ENCODE measurements around the gene FRMD4A.

GRCh38 chr10:13731799-13732198 lies 598.9 kb downstream of the FRMD4A start:
- TF ChIP-seq CTCF (optimal IDR thresholded peaks at IDR 0.05 in 1 of 3, IDR thresholded peaks at IDR 0.05 in 1 of 3, conservative IDR thresholded peaks at IDR 0.05 in 1 of 3; ENCODE audit: extremely low read depth in 1 of 3, insufficient read depth in 2 of 3, low read length in 3 of 3) (no peak), EZH2 (IDR thresholded peaks at IDR 0.05; ENCODE audit: low read length) (no peak)
